ENCODE results near the gene DNA2.

GRCh38 chr10:68434657-68435056 lies 37.1 kb downstream of the DNA2 start:
- no peak for TF ChIP-seq EP300 (IDR thresholded peaks at IDR 0.05; ENCODE audit: low read depth)
- TF ChIP-seq CTCF (IDR thresholded peaks at IDR 0.05), result no peak
- no peak for TF ChIP-seq POLR2A (IDR thresholded peaks at IDR 0.05)

All from transverse colon (tissue), 3 donors.